Activated CD8-positive, alpha-beta memory T cell treated with anti-CD3 and anti-CD28 coated beads for 4 hours (primary cell): ENCODE results near the gene CASKIN2.

Source experiments
- DNase-seq, 2 donors: peaks; one replicate each; pipeline ENCODE4 v3.0.0-alpha.2; 2020; ENCODE audit warnings: low read depth in 2 of 2

The CASKIN2 gene

GRCh38 chr17:75546181-75546580 lies 30.8 kb upstream of the CASKIN2 start:
- no peak for DNase-seq

GRCh38 chr17:75544250-75544649 lies 28.9 kb upstream of the CASKIN2 start:
- no peak for DNase-seq

- DNase-seq, result no peak
These were observed 27.5 kb upstream of the CASKIN2 start for GRCh38 chr17:75542728-75543336.

GRCh38 chr17:75542229-75542628 lies 26.9 kb upstream of the CASKIN2 start:
- DNase-seq, result no peak

GRCh38 chr17:75540923-75541503 lies 25.7 kb upstream of the CASKIN2 start:
- DNase-seq, result no peak

GRCh38 chr17:75539967-75540729 lies 24.8 kb upstream of the CASKIN2 start:
- no peak for DNase-seq

GRCh38 chr17:75536366-75536765 lies 21.0 kb upstream of the CASKIN2 start:
- no peak for DNase-seq

GRCh38 chr17:75535871-75536270 lies 20.5 kb upstream of the CASKIN2 start:
- DNase-seq, result no peak

GRCh38 chr17:75535119-75535537 lies 19.8 kb upstream of the CASKIN2 start:
- DNase-seq, result peak; percentile 30 to 38

- DNase-seq, result no peak
These were observed 16.4 kb upstream of the CASKIN2 start for GRCh38 chr17:75531721-75532072.

GRCh38 chr17:75530837-75531720 lies 15.7 kb upstream of the CASKIN2 start:
- DNase-seq, result no peak

- no peak for DNase-seq
These were observed 11.4 kb upstream of the CASKIN2 start for GRCh38 chr17:75526555-75527270.

GRCh38 chr17:75525806-75526554 lies 10.6 kb upstream of the CASKIN2 start:
- DNase-seq, result no peak

- peak; percentile 65 to 66 for DNase-seq
These were observed 9.9 kb upstream of the CASKIN2 start, which contains the start of gene LLGL2 for GRCh38 chr17:75524970-75525805. Gene LLGL2 (plus strand): TSS chr17:75525697. CDS start chr17:75543427, 17,730 bp downstream.

GRCh38 chr17:75524269-75524969 lies 9.1 kb upstream of the CASKIN2 start:
- DNase-seq, result no peak

- no peak for DNase-seq
These were observed 8.3 kb upstream of the CASKIN2 start for GRCh38 chr17:75523647-75524046.

GRCh38 chr17:75521951-75522727 lies 6.8 kb upstream of the CASKIN2 start:
- DNase-seq, result no peak

GRCh38 chr17:75521290-75521689 lies 6.0 kb upstream of the CASKIN2 start:
- no peak for DNase-seq
